A549 (cell line): ENCODE results near the gene TMEM163. TPM values are rescaled to one million over a fixed set of nuclear protein-coding genes. Genes with fewer than 3 reads are reported as not detected.

Source experiments
- ATAC-seq, 2 experiments: fragments of 200-7000 bp in 1 of 2; fragments of >200 bp in 1 of 2; cut with Nextera tagmentation in 1 of 2; cut with Tn5 transposase in 1 of 2; 3 replicates each; pipeline versions ENCODE4 v1.8.0 to v1.9.1; 2018 to 2020; ENCODE audit warnings: mild to moderate bottlenecking in 1 of 2, moderate library complexity in 1 of 2
- CTCF ChIA-PET: fragments of 300-600 bp; sonication (Branson Sonifier 250); formaldehyde crosslinking; extraction: SDS; loops from one replicate; lab custom pipeline; 2021; ENCODE audit warnings: antibody characterized with exemption, inconsistent platforms; lab: Yijun Ruan, JAX
- POLR2A ChIA-PET: fragments of 350-600 bp; formaldehyde crosslinking; extraction: SDS; loops from one replicate; lab custom pipeline; 2021; ENCODE audit warnings: antibody characterized with exemption, inconsistent platforms; lab: Yijun Ruan, JAX
- DNase-seq, 2 experiments: peaks; one replicate each; pipeline versions ENCODE4 v3.0.0 to v3.0.0-alpha.2; 2011 to 2016; ENCODE audit warnings: low read depth in 1 of 2, low spot score in 1 of 2
- FAIRE-seq: peaks from 2 replicates; lab custom pipeline; 2011; peaks lifted over from hg19 to GRCh38; lab: Jason Lieb, UNC
- H3K27ac ChIP-seq, 2 experiments: fragments of >200 bp; sonication (Bioruptor Twin); formaldehyde crosslinking; 3 replicates each; pipeline ENCODE4 v1.5.1; 2016 to 2017
- H3K4me1 ChIP-seq: fragments of >200 bp; sonication (Bioruptor Twin); formaldehyde crosslinking; 3 replicates; pipeline ENCODE4 v1.6.1; 2016
- H3K4me2 ChIP-seq: fragments of >200 bp; sonication (Bioruptor Twin); formaldehyde crosslinking; 3 replicates; pipeline ENCODE4 v1.6.1; 2016
- H3K4me3 ChIP-seq: fragments of >200 bp; sonication (Bioruptor Twin); formaldehyde crosslinking; 3 replicates; pipeline ENCODE4 v1.5.1; 2016
- H3K9me3 ChIP-seq: fragments of >200 bp; sonication (Bioruptor Twin); formaldehyde crosslinking; 3 replicates; pipeline ENCODE4 v1.6.1; 2016
- CBX2 ChIP-seq: fragments of 200-600 bp; sonication (generic); IDR thresholded peaks from 2 replicates; pipeline ENCODE4 v1.6.1; 2016; ENCODE audit warnings: low read depth, mild to moderate bottlenecking, borderline replicate concordance
- CHD4 ChIP-seq: fragments of 200-600 bp; sonication (generic); IDR thresholded peaks from 2 replicates; pipeline ENCODE4 v1.6.1; 2016; ENCODE audit warnings: antibody characterized with exemption, mild to moderate bottlenecking, borderline replicate concordance
- ESRRA ChIP-seq: fragments of 150-350 bp; IDR thresholded peaks from 2 replicates; pipeline ENCODE4 v1.6.1; 2014; ENCODE audit warnings: mild to moderate bottlenecking, low read length, borderline replicate concordance
- FOSB ChIP-seq: fragments of 250-450 bp; sonication (Bioruptor Pico); IDR thresholded peaks from 2 replicates; pipeline ENCODE4 v1.5.0; 2020; ENCODE audit warnings: mild to moderate bottlenecking, moderate library complexity
- FOXS1 ChIP-seq: fragments of 250-450 bp; sonication (Bioruptor Pico); IDR thresholded peaks from 2 replicates; pipeline ENCODE4 v1.5.0; 2020; ENCODE audit warnings: mild to moderate bottlenecking, moderate library complexity
- GATA3 ChIP-seq: IDR thresholded peaks from 2 replicates; pipeline ENCODE4 v1.6.1; 2012; ENCODE audit warnings: borderline replicate concordance
- HDAC2 ChIP-seq: fragments of 200-600 bp; sonication (generic); IDR thresholded peaks from 2 replicates; pipeline ENCODE4 v1.6.1; 2016
- HOXB13 ChIP-seq: fragments of 250-450 bp; sonication (Bioruptor Pico); IDR thresholded peaks from 2 replicates; pipeline ENCODE4 v1.5.0; 2020; ENCODE audit warnings: low read depth, mild to moderate bottlenecking, moderate library complexity
- HOXB5 ChIP-seq: fragments of 250-450 bp; sonication (Bioruptor Pico); IDR thresholded peaks from 2 replicates; pipeline ENCODE4 v1.5.0; 2020; ENCODE audit warnings: mild to moderate bottlenecking, moderate library complexity
- JUN ChIP-seq, 2 experiments: fragments of >200 bp; sonication (Bioruptor Twin); formaldehyde crosslinking; IDR thresholded peaks; 2 replicates in 1 of 2; 3 replicates in 1 of 2; pipeline ENCODE4 v1.6.1; 2016 to 2017
- JUNB ChIP-seq: fragments of >200 bp; sonication (Bioruptor Twin); formaldehyde crosslinking; IDR thresholded peaks from 2 replicates; pipeline ENCODE4 v1.6.1; 2016
- KDM1A ChIP-seq: fragments of 200-600 bp; sonication (generic); IDR thresholded peaks from 2 replicates; pipeline ENCODE4 v1.6.1; 2016; ENCODE audit warnings: low read depth, mild to moderate bottlenecking
- KDM5A ChIP-seq: fragments of 200-600 bp; sonication (generic); IDR thresholded peaks from 2 replicates; pipeline ENCODE4 v1.6.1; 2016; ENCODE audit warnings: antibody characterized with exemption, mild to moderate bottlenecking
- MAFK ChIP-seq: fragments of 450-650 bp; IDR thresholded peaks from 2 replicates; pipeline ENCODE4 v1.6.1; 2014; ENCODE audit not compliant: partially characterized antibody
- NFE2L2 ChIP-seq: fragments of 150-350 bp; conservative IDR thresholded peaks from 2 replicates; pipeline ENCODE4 v1.6.1; 2014; ENCODE audit warnings: low read length
- PHF8 ChIP-seq: fragments of 200-600 bp; sonication (generic); IDR thresholded peaks from 2 replicates; pipeline ENCODE4 v1.6.1; 2016; ENCODE audit warnings: low read depth, mild to moderate bottlenecking, antibody characterized with exemption, moderate library complexity, borderline replicate concordance
- POLR2A ChIP-seq: IDR thresholded peaks from 2 replicates; pipeline ENCODE4 v1.6.1; 2012; ENCODE audit warnings: mild to moderate bottlenecking, low read length
- RARB ChIP-seq: fragments of 250-450 bp; sonication (Bioruptor Pico); IDR thresholded peaks from 2 replicates; pipeline ENCODE4 v1.8.0; 2021; ENCODE audit warnings: mild to moderate bottlenecking, moderate library complexity
- RCOR1 ChIP-seq: fragments of 150-350 bp; IDR thresholded peaks from 2 replicates; pipeline ENCODE4 v1.6.1; 2014; ENCODE audit warnings: antibody characterized with exemption, low read length, low read depth
- RFX5 ChIP-seq: fragments of 450-650 bp; IDR thresholded peaks from 2 replicates; pipeline ENCODE4 v1.7.1; 2014; ENCODE audit warnings: antibody characterized with exemption, mild to moderate bottlenecking, moderate library complexity
- SMC3 ChIP-seq: fragments of >200 bp; sonication (Bioruptor Twin); formaldehyde crosslinking; IDR thresholded peaks from 3 replicates; pipeline ENCODE4 v1.6.1; 2018; ENCODE audit warnings: inconsistent platforms
- TFCP2L1 ChIP-seq: fragments of 250-450 bp; sonication (Bioruptor Pico); IDR thresholded peaks from 2 replicates; pipeline ENCODE4 v1.5.0; 2021; ENCODE audit warnings: mild to moderate bottlenecking
- ZC3H11A ChIP-seq: fragments of 450-650 bp; IDR thresholded peaks from 2 replicates; pipeline ENCODE4 v1.6.1; 2014; ENCODE audit warnings: antibody characterized with exemption, mild to moderate bottlenecking
- ZNF302 ChIP-seq: fragments of 250-450 bp; sonication (Bioruptor Pico); IDR thresholded peaks from 2 replicates; pipeline ENCODE4 v1.9.0; 2021; ENCODE audit warnings: inconsistent platforms, mild to moderate bottlenecking, moderate library complexity
- ZSCAN20 ChIP-seq: fragments of 250-450 bp; sonication (Bioruptor Pico); IDR thresholded peaks from 2 replicates; pipeline ENCODE4 v1.8.0; 2022; ENCODE audit warnings: mild to moderate bottlenecking, moderate library complexity
- WGBS: methylation state at CpG from one replicate; pipeline ENCODE4 v1.1.6; 2017; ENCODE audit errors: missing lambda C conversion rate; 5-methylcytosine and 5-hydroxymethylcytosine counted together
- polyA plus RNA-seq, 4 experiments: library from polyadenylated mRNA; depleted of rRNA in 3 of 4; stranded (reverse); fragments of >200 nt; fragmentation: RNase III in 1 of 4; extraction: RNeasy Plus Mini Kit Qiagen cat#74134 plus additional on column Dnase treatment in 1 of 4; gene quantifications; 2 replicates in 3 of 4; 3 replicates in 1 of 4; pipeline ENCODE4 v1.2.3, GENCODE V29; 2011 to 2017
- TF ChIP-seq, protein P1 (sequence below): IDR thresholded peaks from 2 replicates; pipeline ENCODE4 v1.6.1; 2012
- TF ChIP-seq, protein P2 (sequence below): fragments of 250-450 bp; sonication (Bioruptor Pico); IDR thresholded peaks from 2 replicates; pipeline ENCODE4 v1.5.0; 2020; ENCODE audit warnings: low read depth, mild to moderate bottlenecking, moderate library complexity
- TF ChIP-seq, protein P3 (sequence below): fragments of 250-450 bp; sonication (Bioruptor Pico); IDR thresholded peaks from 2 replicates; pipeline ENCODE4 v1.5.0; 2021; ENCODE audit warnings: mild to moderate bottlenecking, moderate library complexity, borderline replicate concordance

TMEM163 gene
- polyA plus RNA-seq, 2 of the 4 experiments (the other 2 are of a cell fraction): not detected

DNA sequence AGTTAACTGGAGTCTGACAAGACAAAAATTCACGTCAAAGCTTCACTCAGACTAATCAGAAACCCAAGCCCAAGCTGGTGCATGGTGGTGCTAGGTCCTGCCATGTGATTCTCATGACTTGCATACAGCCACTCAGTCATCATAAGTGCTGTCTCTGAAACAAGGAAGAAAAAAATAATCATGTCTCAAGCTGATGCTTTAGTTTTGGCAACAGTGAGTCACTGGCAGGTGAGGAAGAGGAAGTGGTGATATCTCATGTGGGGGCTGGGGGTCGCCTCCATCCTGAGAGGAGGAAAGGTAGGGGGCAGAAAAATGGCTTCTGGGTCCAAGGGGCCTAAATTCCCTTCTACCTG, 136.3 kb downstream of the TMEM163 start:
- ATAC-seq (no peak), FAIRE-seq (no peak), DNase-seq (no peak)
- Histone ChIP-seq H3K9me3 (no peaks in the 10 kb centered on the region), H3K4me3 (no peak overlapping the region), H3K4me1 (no peaks in the 10 kb centered on the region), H3K4me2 (no peak overlapping the region), H3K27ac (no peak overlapping the region)
- CTCF ChIA-PET: no interaction called here
- POLR2A ChIA-PET: no interaction called here
- WGBS: 0% methylated on average over 2 of the region's 2 CpGs
- no peak for TF ChIP-seq GATA3
- TF ChIP-seq ZC3H11A: no peak
- TF ChIP-seq, protein P1, sequence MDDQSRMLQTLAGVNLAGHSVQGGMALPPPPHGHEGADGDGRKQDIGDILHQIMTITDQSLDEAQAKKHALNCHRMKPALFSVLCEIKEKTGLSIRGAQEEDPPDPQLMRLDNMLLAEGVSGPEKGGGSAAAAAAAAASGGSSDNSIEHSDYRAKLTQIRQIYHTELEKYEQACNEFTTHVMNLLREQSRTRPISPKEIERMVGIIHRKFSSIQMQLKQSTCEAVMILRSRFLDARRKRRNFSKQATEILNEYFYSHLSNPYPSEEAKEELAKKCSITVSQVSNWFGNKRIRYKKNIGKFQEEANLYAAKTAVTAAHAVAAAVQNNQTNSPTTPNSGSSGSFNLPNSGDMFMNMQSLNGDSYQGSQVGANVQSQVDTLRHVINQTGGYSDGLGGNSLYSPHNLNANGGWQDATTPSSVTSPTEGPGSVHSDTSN: no peak
- TF ChIP-seq CHD4: no peak
- no peak for TF ChIP-seq RARB (CRISPR knock-in tag)
- no peak for TF ChIP-seq POLR2A
- no peak for TF ChIP-seq ESRRA
- TF ChIP-seq ZNF302 (CRISPR knock-in tag): no peak
- TF ChIP-seq JUNB: no peak

DNA sequence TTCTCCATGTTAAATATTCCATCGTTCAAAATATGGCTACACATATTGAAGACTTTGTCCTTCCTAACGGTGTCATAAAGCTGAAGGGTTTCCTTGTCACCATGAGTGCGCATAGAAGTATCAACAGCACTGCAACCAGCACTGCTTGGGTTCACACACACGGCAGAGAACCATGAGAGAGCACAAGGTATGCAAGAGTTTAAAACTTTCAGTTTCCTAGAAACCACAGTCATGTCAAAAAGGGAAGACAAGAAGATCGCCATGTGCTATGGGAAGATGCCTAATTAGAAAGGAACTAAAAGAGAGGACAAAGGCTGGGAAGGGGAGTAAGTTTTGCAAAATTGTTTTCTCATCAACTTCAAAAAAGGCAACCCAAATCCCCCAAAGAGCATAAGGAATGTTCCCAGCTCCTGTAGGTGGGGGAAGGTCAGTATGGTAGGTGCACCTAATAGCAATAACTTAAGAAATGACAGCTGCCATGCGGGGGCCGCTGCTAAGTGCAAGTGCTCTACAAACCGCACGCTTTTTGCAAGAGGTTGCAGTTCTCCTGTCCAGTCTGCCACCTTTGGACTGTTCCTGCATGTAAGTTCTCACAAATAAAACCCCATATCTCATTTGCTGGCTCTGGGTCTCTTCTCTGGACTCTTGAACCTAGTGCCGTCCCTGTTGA, 136.8 kb downstream of the TMEM163 start:
- no peak overlapping the region for H3K4me3 ChIP-seq
- no peak for FAIRE-seq
- TF ChIP-seq HDAC2 (no peak), FOSB (CRISPR knock-in tag) (no peak), CBX2 (no peak), KDM1A (no peak), JUN (IDR thresholded peaks at IDR 0.05) (no peak), PHF8 (no peak), SMC3 (no peak), ZSCAN20 (CRISPR knock-in tag) (no peak), ZNF302 (CRISPR knock-in tag) (no peak)
- TF ChIP-seq, protein P2, sequence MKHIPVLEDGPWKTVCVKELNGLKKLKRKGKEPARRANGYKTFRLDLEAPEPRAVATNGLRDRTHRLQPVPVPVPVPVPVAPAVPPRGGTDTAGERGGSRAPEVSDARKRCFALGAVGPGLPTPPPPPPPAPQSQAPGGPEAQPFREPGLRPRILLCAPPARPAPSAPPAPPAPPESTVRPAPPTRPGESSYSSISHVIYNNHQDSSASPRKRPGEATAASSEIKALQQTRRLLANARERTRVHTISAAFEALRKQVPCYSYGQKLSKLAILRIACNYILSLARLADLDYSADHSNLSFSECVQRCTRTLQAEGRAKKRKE: no peak
- TF ChIP-seq, protein P1: no peak
- TF ChIP-seq, all 56 proteins: peak for 0
- Histone ChIP-seq H3K27ac (no peak overlapping the region), H3K4me2 (no peak overlapping the region), H3K9me3 (no peaks in the 10 kb centered on the region), H3K4me1 (no peaks in the 10 kb centered on the region)
- ChIA-PET CTCF (no interaction called here), POLR2A (no interaction called here)
- 21% methylated on average over 10 of the region's 10 CpGs for WGBS
- DNase-seq: no peak
- no peak for ATAC-seq

DNA sequence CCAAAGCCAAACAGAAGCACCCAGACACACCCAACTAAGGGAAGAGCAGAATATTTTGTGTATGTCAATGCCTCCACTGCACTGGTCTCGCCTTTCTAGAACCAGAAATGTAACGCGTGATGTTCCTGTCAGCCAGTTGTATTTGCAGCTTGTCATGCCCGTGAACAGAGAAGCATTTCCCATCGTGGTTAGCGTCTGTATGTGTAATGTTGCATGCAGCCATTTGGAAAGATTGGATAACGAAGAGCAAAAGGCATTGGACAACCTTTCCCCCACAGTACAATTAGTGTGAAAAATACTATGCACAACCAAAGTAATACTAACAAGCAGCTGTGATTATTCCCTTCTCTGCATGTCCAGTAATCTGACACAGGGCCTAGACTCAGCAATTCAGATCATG, 140.5 kb downstream of the TMEM163 start:
- Histone ChIP-seq H3K9me3 (no peaks in the 10 kb centered on the region), H3K4me1 (no peaks in the 10 kb centered on the region), H3K27ac (no peak overlapping the region)
- WGBS: 42% methylated on average over 7 of the region's 7 CpGs
- POLR2A ChIA-PET: no interaction called here
- ATAC-seq: no peak
- CTCF ChIA-PET: no interaction called here
- DNase-seq: no peak
- TF ChIP-seq SMC3: no peak
- TF ChIP-seq, protein P3, sequence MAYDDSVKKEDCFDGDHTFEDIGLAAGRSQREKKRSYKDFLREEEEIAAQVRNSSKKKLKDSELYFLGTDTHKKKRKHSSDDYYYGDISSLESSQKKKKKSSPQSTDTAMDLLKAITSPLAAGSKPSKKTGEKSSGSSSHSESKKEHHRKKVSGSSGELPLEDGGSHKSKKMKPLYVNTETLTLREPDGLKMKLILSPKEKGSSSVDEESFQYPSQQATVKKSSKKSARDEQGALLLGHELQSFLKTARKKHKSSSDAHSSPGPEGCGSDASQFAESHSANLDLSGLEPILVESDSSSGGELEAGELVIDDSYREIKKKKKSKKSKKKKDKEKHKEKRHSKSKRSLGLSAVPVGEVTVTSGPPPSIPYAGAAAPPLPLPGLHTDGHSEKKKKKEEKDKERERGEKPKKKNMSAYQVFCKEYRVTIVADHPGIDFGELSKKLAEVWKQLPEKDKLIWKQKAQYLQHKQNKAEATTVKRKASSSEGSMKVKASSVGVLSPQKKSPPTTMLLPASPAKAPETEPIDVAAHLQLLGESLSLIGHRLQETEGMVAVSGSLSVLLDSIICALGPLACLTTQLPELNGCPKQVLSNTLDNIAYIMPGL: no peak
- no peak for TF ChIP-seq HOXB13 (CRISPR knock-in tag)
- TF ChIP-seq ZSCAN20 (CRISPR knock-in tag): no peak
- no peak for TF ChIP-seq POLR2A
- no peak for TF ChIP-seq RFX5
- TF ChIP-seq MAFK: no peak
- TF ChIP-seq RCOR1: no peak
- no peak for TF ChIP-seq NFE2L2
- no peak for TF ChIP-seq KDM1A
- TF ChIP-seq KDM5A: no peak
- no peak for TF ChIP-seq ZC3H11A
- TF ChIP-seq ESRRA: no peak
- TF ChIP-seq FOXS1: no peak
- no peak for TF ChIP-seq TFCP2L1 (CRISPR knock-in tag)
- TF ChIP-seq HOXB5 (CRISPR knock-in tag): no peak
- TF ChIP-seq RARB (CRISPR knock-in tag): no peak
- TF ChIP-seq, all 56 proteins: peak for 0
- H3K4me2 ChIP-seq: no peak overlapping the region
- no peak overlapping the region for H3K4me3 ChIP-seq
- no peak for FAIRE-seq
